ENCODE results near the gene CIDEA. TPM values are rescaled to one million over a fixed set of nuclear protein-coding genes. Genes with fewer than 3 reads are reported as not detected.
"Not testable (repeated sequence)": the region's sequence is repeated elsewhere in the genome, so short reads cannot be mapped to it uniquely, and the experiment has no call there.

Gene CIDEA
- total and polyA plus RNA-seq, 9 of the 15 experiments (the other 6 are each of a cell fraction or from before 2014, with no cell fraction given): not detected

DNA sequence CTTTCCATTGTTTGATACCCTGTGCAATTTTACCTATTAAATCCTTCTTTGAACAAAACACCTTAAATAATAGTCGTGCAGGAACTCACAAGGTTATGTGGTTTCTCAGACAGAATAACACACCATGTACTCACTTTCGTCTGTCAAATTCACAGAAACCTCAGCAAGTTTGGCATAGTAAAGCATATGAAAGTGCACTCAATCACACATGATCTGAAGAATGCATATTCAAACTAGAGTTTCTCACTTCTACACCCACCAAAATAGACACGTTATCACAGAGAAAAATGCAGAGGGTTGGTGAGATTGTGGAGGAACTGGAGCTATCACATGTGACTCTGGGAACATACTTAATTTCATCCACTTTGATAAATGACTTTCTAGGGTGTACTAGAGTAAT is 25.9 kb upstream of the CIDEA start:
- in situ Hi-C loops (cut with MboI); H3K9me3 ChIP-seq (replicated peaks; ENCODE audit: control insufficient read depth, insufficient read depth, low read depth, low read length); H3K9ac ChIP-seq (ENCODE audit: insufficient read depth in 1 of 2, low read depth in 2 of 2, low read length in 2 of 2); H4K20me1 ChIP-seq (replicated peaks; ENCODE audit: control insufficient read depth, insufficient read depth, low read length); H3K79me2 ChIP-seq (ENCODE audit: control insufficient read depth, insufficient read depth, low read length); H3K4me2 ChIP-seq (ENCODE audit: insufficient read depth, low read length); H3K36me3 ChIP-seq (ENCODE audit: control insufficient read depth, insufficient read depth, low read length); DNase-seq (ENCODE audit: extremely low read depth in 1 of 4, low spot score in 3 of 4); CTCF ChIA-PET (ENCODE audit: low intra/inter-chr PET ratio); H3K9me1 ChIP-seq (ENCODE audit: control insufficient read depth, insufficient read depth, low read length); H2AFZ ChIP-seq (ENCODE audit: low read depth, low read length); FAIRE-seq; BruUV-seq (replicated peaks); ATAC-seq; H3K4me1 ChIP-seq (replicated peaks in 1 of 2; ENCODE audit: control insufficient read depth in 2 of 2, insufficient read depth in 2 of 2, low read length in 2 of 2); POLR2A ChIA-PET; intact Hi-C loops (cut with micrococcal nuclease); H3K4me3 ChIP-seq; H3K27ac ChIP-seq (ENCODE audit: extremely low read depth, low read depth, low read length); H3K27me3 ChIP-seq (ENCODE audit: control insufficient read depth in 2 of 2, insufficient read depth in 2 of 2, low read length in 2 of 2): not testable (repeated sequence)
- WGBS (ENCODE audit: insufficient coverage, low coverage, missing lambda C conversion rate): 16% methylated on average over 3 of the region's 3 CpGs

DNA sequence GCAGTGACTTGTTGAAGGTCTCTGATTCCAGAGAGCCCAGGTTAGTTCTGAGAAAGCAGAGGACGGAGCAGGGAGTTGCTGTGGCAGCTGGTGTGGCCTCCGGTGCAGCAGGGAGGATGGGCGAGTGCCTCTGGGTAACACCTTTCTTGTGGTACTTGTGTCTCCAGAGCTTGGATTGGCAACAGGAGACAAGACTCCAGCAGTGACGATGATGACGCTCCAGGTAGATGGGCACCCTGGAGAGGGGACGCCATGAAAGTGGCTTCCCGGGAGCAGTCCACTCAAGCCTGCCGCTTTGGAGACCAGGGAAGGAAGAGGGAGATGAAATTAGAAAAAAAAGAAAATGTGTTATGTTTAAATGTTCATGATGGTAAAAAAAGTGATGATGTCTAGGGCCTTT is 23.6 kb upstream of the CIDEA start:
- POLR2A ChIA-PET; H4K20me1 ChIP-seq (replicated peaks; ENCODE audit: control insufficient read depth, insufficient read depth, low read length); H3K9me1 ChIP-seq (ENCODE audit: control insufficient read depth, insufficient read depth, low read length); H3K9ac ChIP-seq (ENCODE audit: insufficient read depth in 1 of 2, low read depth in 2 of 2, low read length in 2 of 2); H3K36me3 ChIP-seq (ENCODE audit: control insufficient read depth, insufficient read depth, low read length); intact Hi-C loops (cut with micrococcal nuclease); CTCF ChIA-PET (ENCODE audit: low intra/inter-chr PET ratio); DNase-seq (ENCODE audit: extremely low read depth in 1 of 4, low spot score in 3 of 4); BruUV-seq (replicated peaks); H3K4me3 ChIP-seq; H3K27me3 ChIP-seq (ENCODE audit: control insufficient read depth in 2 of 2, insufficient read depth in 2 of 2, low read length in 2 of 2); H3K79me2 ChIP-seq (ENCODE audit: control insufficient read depth, insufficient read depth, low read length); H3K27ac ChIP-seq (ENCODE audit: extremely low read depth, low read depth, low read length); H3K4me2 ChIP-seq (ENCODE audit: insufficient read depth, low read length); H2AFZ ChIP-seq (ENCODE audit: low read depth, low read length); FAIRE-seq; ATAC-seq; H3K9me3 ChIP-seq (replicated peaks; ENCODE audit: control insufficient read depth, insufficient read depth, low read depth, low read length): not testable (repeated sequence)
- WGBS (ENCODE audit: insufficient coverage, low coverage, missing lambda C conversion rate): 53% methylated on average over 4 of the region's 8 CpGs
- peaks cover 11 to 14% of the 10 kb centered on the region in 2 experiments for H3K4me1 ChIP-seq (replicated peaks in 1 of 2; ENCODE audit: control insufficient read depth in 2 of 2, insufficient read depth in 2 of 2, low read length in 2 of 2)
- in situ Hi-C loops (cut with MboI): loop anchor here (5.0 kb wide), 1 partner anchor 133 kb away; no protein-coding TSS in a partner anchor

All from K562 (cell line).